ENCODE results near the gene GADD45G. TPM values are rescaled to one million over a fixed set of nuclear protein-coding genes. Genes with fewer than 3 reads are reported as not detected.

Gene GADD45G
- total RNA-seq, 1 experiment from 2014 or later: not detected

DNA sequence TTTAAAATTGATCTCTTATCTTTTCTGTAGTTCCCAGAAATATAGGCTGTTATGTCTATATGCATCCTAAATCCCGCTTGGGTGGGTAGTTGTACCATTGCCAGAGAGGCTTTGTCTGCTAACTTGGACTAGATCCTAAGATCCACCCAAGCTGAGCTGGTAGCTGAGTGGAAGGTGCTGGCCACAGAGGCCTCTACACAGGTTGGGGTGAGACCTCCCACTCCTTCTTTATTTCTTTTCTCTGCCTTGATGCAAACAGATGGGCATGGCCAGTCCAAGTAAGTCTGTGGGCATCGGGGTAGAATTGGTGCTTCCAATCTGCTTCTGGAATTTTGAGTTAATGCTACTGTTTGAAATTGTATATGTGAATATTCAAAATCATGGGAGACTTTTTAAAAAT lies 14.4 kb upstream of the GADD45G start:
- TF ChIP-seq, protein P1, sequence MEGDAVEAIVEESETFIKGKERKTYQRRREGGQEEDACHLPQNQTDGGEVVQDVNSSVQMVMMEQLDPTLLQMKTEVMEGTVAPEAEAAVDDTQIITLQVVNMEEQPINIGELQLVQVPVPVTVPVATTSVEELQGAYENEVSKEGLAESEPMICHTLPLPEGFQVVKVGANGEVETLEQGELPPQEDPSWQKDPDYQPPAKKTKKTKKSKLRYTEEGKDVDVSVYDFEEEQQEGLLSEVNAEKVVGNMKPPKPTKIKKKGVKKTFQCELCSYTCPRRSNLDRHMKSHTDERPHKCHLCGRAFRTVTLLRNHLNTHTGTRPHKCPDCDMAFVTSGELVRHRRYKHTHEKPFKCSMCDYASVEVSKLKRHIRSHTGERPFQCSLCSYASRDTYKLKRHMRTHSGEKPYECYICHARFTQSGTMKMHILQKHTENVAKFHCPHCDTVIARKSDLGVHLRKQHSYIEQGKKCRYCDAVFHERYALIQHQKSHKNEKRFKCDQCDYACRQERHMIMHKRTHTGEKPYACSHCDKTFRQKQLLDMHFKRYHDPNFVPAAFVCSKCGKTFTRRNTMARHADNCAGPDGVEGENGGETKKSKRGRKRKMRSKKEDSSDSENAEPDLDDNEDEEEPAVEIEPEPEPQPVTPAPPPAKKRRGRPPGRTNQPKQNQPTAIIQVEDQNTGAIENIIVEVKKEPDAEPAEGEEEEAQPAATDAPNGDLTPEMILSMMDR (IDR thresholded peaks at IDR 0.05; ENCODE audit: unreplicated experiment): no peak
- ChIA-PET CTCF (interaction anchor here (0.6 to 1.1 kb wide), 4 partner anchors 11 to 509 kb away, joined by 3 to 6 read pairs (median 4); no protein-coding TSS in a partner anchor), POLR2A (no interaction called here)
- no peak for DNase-seq (ENCODE audit: unreplicated experiment)
- H3K4me3 Mint-ChIP-seq (ENCODE audit: unreplicated experiment): no peak overlapping the region
- BruUV-seq (replicated peaks): no TSS peak
- H3K4me1 Mint-ChIP-seq (ENCODE audit: insufficient read depth, unreplicated experiment): peaks cover 4% of the 10 kb centered on the region
- peaks cover 48% of the 10 kb centered on the region for H3K27me3 Mint-ChIP-seq (ENCODE audit: insufficient read depth, unreplicated experiment)
- intact Hi-C loops (cut with micrococcal nuclease): loop anchor here (10.0 kb wide), 1 partner anchor 1284 kb away; no protein-coding TSS in a partner anchor
- H3K27ac Mint-ChIP-seq (ENCODE audit: low read depth, unreplicated experiment): no peak overlapping the region
- no peaks in the 10 kb centered on the region for H3K9me3 Mint-ChIP-seq (ENCODE audit: unreplicated experiment)
- H3K36me3 Mint-ChIP-seq (ENCODE audit: insufficient read depth, unreplicated experiment): no peaks in the 10 kb centered on the region

DNA sequence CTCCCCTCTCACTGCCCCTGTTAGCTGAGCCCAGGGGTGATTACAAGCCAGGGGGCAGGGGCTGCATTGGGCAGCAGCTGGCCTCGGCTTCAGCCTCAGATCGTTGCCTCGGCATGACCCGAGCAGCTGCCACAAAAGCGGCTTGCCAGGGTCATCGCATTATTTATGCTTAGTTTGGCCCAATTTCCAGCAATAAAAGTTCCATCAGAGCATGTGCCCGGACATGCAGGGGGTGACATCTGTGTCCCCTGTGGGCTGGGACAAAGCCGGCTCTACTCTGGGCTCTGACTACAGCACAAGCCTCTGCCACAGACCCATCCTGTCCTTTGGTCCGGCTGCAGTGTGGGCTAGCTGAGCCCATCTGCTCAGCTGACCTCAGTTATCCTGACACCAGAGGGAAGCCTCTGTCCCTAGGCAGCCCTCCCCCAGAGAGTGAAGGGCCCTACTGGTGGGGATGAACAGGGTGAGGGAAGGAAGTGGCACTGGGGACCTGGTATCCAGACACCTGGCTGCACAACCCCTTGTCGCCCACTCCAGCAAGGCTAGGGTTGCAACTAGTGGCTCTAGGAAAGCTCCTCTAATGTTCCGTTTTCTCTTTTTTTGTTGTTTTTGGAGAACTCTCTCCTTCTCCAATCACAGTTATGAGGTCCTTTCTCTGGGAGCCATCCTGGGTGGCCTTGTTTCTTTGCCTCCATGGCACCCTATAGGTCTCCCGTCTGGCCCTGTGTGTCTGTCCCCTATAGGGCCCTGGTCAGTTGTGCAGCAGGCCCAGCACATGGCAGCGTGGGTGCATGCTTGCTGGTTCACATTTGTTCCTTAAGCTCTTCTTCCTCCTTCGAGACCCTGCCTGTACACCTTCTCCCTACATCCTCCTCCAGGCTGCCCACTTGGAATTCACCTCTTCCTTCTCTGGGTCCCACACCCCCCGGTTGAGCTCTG lies 13.3 kb upstream of the GADD45G start:
- TF ChIP-seq, protein P1 (IDR thresholded peaks at IDR 0.05; ENCODE audit: unreplicated experiment): no peak
- DNase-seq (ENCODE audit: unreplicated experiment): no peak
- ChIA-PET POLR2A (no interaction called here), CTCF (interaction anchor here (0.6 to 16.6 kb wide), 6 partner anchors 15 to 593 kb away, joined by 3 to 382 read pairs (median 4); no protein-coding TSS in a partner anchor)
- Mint-ChIP-seq H3K27ac (ENCODE audit: low read depth, unreplicated experiment) (no peak overlapping the region), H3K36me3 (ENCODE audit: insufficient read depth, unreplicated experiment) (no peaks in the 10 kb centered on the region), H3K9me3 (ENCODE audit: unreplicated experiment) (no peaks in the 10 kb centered on the region), H3K4me3 (ENCODE audit: unreplicated experiment) (no peak overlapping the region), H3K27me3 (ENCODE audit: insufficient read depth, unreplicated experiment) (peaks cover 48% of the 10 kb centered on the region), H3K4me1 (ENCODE audit: insufficient read depth, unreplicated experiment) (peaks cover 4% of the 10 kb centered on the region)
- BruUV-seq (replicated peaks): no TSS peak
- intact Hi-C loops (cut with micrococcal nuclease): loop anchor here (10.0 kb wide), 1 partner anchor 1283 kb away; no protein-coding TSS in a partner anchor

DNA sequence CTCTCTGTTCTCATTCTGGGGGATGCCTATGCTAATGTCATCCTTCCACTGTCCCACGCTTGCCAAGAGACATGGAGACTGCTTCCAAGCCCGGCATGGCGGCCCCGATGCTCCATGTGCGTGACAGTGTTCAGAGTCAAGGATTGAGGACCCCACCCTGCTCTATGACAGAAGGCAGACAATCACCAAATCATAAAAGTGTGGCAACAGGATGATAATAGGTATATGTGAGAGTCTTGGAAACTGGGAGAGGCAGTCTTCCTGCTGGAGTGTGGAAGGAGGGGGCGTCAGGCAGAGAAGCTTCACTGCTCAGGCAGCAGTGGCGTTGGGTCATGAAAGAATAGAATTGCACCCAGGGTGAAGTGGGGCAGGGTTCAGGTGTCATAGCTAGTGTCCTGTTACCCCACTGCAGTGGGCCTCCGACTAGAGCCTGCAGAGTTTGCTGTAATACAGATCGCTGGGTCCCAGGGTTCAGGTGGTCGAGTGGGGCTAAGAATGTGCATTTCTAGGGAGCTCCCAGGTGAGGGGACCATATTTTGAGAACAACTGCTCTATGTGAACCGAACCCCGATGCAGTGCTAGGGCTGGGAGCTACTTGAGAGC lies 12.5 kb upstream of the GADD45G start:
- H3K36me3 Mint-ChIP-seq (ENCODE audit: insufficient read depth, unreplicated experiment): no peaks in the 10 kb centered on the region
- H3K27ac Mint-ChIP-seq (ENCODE audit: low read depth, unreplicated experiment): no peak overlapping the region
- DNase-seq (ENCODE audit: unreplicated experiment): no peak
- H3K9me3 Mint-ChIP-seq (ENCODE audit: unreplicated experiment): no peaks in the 10 kb centered on the region
- H3K4me1 Mint-ChIP-seq (ENCODE audit: insufficient read depth, unreplicated experiment): peaks cover 4% of the 10 kb centered on the region
- BruUV-seq (replicated peaks): no TSS peak
- peaks cover 50% of the 10 kb centered on the region for H3K27me3 Mint-ChIP-seq (ENCODE audit: insufficient read depth, unreplicated experiment)
- TF ChIP-seq, protein P1 (IDR thresholded peaks at IDR 0.05; ENCODE audit: unreplicated experiment): no peak
- no peak overlapping the region for H3K4me3 Mint-ChIP-seq (ENCODE audit: unreplicated experiment)
- ChIA-PET POLR2A (no interaction called here), CTCF (interaction anchor here (0.6 to 16.6 kb wide), 11 partner anchors 9 to 924 kb away, joined by 3 to 382 read pairs (median 4); no protein-coding TSS in a partner anchor)
- intact Hi-C loops (cut with micrococcal nuclease): loop anchor here (10.0 kb wide), 1 partner anchor 1282 kb away; no protein-coding TSS in a partner anchor
